WTC11 (cell line): ENCODE measurements around the gene PIK3R4.

Experiments used
- ATF2 ChIP-seq: sonication (generic); formaldehyde crosslinking; IDR thresholded peaks from 2 replicates; pipeline ENCODE4 v1.8.1; 2022; ENCODE audit warnings: low read depth, missing genetic modification reagents, borderline replicate concordance
- E2F1 ChIP-seq: sonication (generic); formaldehyde crosslinking; IDR thresholded peaks from 2 replicates; pipeline ENCODE4 v1.8.0; 2022; ENCODE audit warnings: mild to moderate bottlenecking, missing genetic modification reagents
- GTF2I ChIP-seq: fragments of 250-450 bp; sonication (Bioruptor Pico); conservative IDR thresholded peaks from 2 replicates; pipeline ENCODE4 v1.4.0; 2021; ENCODE audit warnings: mild to moderate bottlenecking
- JUN ChIP-seq: sonication (generic); formaldehyde crosslinking; IDR thresholded peaks from 2 replicates; pipeline ENCODE4 v1.8.0; 2023; ENCODE audit warnings: mild to moderate bottlenecking, missing genetic modification reagents
- KAT7 ChIP-seq: sonication (generic); formaldehyde crosslinking; IDR thresholded peaks from 2 replicates; pipeline ENCODE4 v1.8.1; 2023; ENCODE audit warnings: missing genetic modification reagents, mild to moderate bottlenecking, borderline replicate concordance
- NFE2L1 ChIP-seq: sonication (generic); formaldehyde crosslinking; IDR thresholded peaks from 2 replicates; pipeline ENCODE4 v1.8.1; 2023; ENCODE audit warnings: missing genetic modification reagents
- TF ChIP-seq, protein P1 (sequence below): fragments of 200-600 bp; IDR thresholded peaks from 2 replicates; pipeline ENCODE4 v1.8.0; 2022; ENCODE audit warnings: antibody characterized with exemption

GRCh38 chr3:130654091-130654490 lies 92.5 kb downstream of the PIK3R4 start:
- TF ChIP-seq, protein P1, sequence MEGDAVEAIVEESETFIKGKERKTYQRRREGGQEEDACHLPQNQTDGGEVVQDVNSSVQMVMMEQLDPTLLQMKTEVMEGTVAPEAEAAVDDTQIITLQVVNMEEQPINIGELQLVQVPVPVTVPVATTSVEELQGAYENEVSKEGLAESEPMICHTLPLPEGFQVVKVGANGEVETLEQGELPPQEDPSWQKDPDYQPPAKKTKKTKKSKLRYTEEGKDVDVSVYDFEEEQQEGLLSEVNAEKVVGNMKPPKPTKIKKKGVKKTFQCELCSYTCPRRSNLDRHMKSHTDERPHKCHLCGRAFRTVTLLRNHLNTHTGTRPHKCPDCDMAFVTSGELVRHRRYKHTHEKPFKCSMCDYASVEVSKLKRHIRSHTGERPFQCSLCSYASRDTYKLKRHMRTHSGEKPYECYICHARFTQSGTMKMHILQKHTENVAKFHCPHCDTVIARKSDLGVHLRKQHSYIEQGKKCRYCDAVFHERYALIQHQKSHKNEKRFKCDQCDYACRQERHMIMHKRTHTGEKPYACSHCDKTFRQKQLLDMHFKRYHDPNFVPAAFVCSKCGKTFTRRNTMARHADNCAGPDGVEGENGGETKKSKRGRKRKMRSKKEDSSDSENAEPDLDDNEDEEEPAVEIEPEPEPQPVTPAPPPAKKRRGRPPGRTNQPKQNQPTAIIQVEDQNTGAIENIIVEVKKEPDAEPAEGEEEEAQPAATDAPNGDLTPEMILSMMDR = no peak
- TF ChIP-seq E2F1 (CRISPR knock-in tag) = no peak
- TF ChIP-seq GTF2I (CRISPR knock-in tag) = no peak
- no peak for TF ChIP-seq KAT7 (CRISPR knock-in tag)
- TF ChIP-seq JUN (CRISPR knock-in tag) = no peak
- TF ChIP-seq ATF2 (CRISPR knock-in tag) = no peak
- TF ChIP-seq NFE2L1 = no peak
